HG02678 (cell line): ENCODE data around the gene TRIM65.
A peak's percentile ranks its signal among the peaks of the same experiment; 100 is the strongest.

ENCODE experiments used
- ATAC-seq: cut with Tn5 transposase; IDR thresholded peaks from one replicate; pipeline ENCODE4 v1.9.1; 2021; ENCODE audit warnings: mild to moderate bottlenecking, moderate library complexity; ENCODE audit not compliant: unreplicated experiment

Gene TRIM65

GRCh38 chr17:75917141-75917916, 20.6 kb upstream of the TRIM65 start:
- no peak for ATAC-seq

- ATAC-seq: no peak
Observed at GRCh38 chr17:75915268-75915667, 18.5 kb upstream of the TRIM65 start.

- no peak for ATAC-seq
Observed at GRCh38 chr17:75914643-75915267, 18.0 kb upstream of the TRIM65 start.

- no peak for ATAC-seq
Observed at GRCh38 chr17:75913537-75914210, 16.9 kb upstream of the TRIM65 start.

- no peak for ATAC-seq
Observed at GRCh38 chr17:75910699-75911098, 13.9 kb upstream of the TRIM65 start.

GRCh38 chr17:75909812-75910274, 13.1 kb upstream of the TRIM65 start:
- ATAC-seq: no peak

- no peak for ATAC-seq
Observed at GRCh38 chr17:75909051-75909811, 12.5 kb upstream of the TRIM65 start.

GRCh38 chr17:75908201-75908600, 11.4 kb upstream of the TRIM65 start:
- no peak for ATAC-seq

GRCh38 chr17:75906143-75906884, 9.6 kb upstream of the TRIM65 start:
- ATAC-seq: no peak

GRCh38 chr17:75904749-75905521, 8.2 kb upstream of the TRIM65 start, which contains the start of gene MRPL38:
MRPL38 (minus strand) TSS chr17:75904884; CDS start chr17:75904875, 9 bp downstream.
- ATAC-seq: peak; percentile 98

GRCh38 chr17:75902406-75902805, 5.7 kb upstream of the TRIM65 start:
- ATAC-seq: no peak

GRCh38 chr17:75901727-75902126, 5.0 kb upstream of the TRIM65 start:
- ATAC-seq: no peak

- no peak for ATAC-seq
Observed at GRCh38 chr17:75900691-75901533, 4.2 kb upstream of the TRIM65 start.

GRCh38 chr17:75899767-75900468, 3.2 kb upstream of the TRIM65 start:
- no peak for ATAC-seq

- ATAC-seq: no peak
Observed at GRCh38 chr17:75899353-75899752, 2.6 kb upstream of the TRIM65 start.

GRCh38 chr17:75898791-75899190, 2.0 kb upstream of the TRIM65 start:
- ATAC-seq: no peak

- ATAC-seq: no peak
Observed at GRCh38 chr17:75898065-75898464, 1.3 kb upstream of the TRIM65 start.
